Sigmoid colon (tissue), 7 donors: ENCODE measurements around the gene CYLC1. TPM values are rescaled to one million over a fixed set of nuclear protein-coding genes. Genes with fewer than 3 reads are reported as not detected.

Experiments used
- DNase-seq: peaks from one replicate; pipeline ENCODE4 v3.0.0-alpha.2; 2019
- H3K27ac ChIP-seq, 4 donors: fragments of 200-600 bp; sonication (generic); one replicate each; pipeline ENCODE4 v1.5.1; 2016 to 2019; ENCODE audit warnings: mild to moderate bottlenecking in 1 of 4
- H3K27me3 ChIP-seq, 3 donors: fragments of 200-600 bp; sonication (generic); one replicate each; pipeline ENCODE4 v1.5.1; 2019; ENCODE audit warnings: mild to moderate bottlenecking in 1 of 3
- H3K36me3 ChIP-seq, 4 donors: fragments of 200-600 bp; sonication (generic); one replicate each; pipeline ENCODE4 v1.5.1; 2016 to 2019
- H3K4me1 ChIP-seq, 4 donors: fragments of 200-600 bp; sonication (generic); one replicate each; pipeline ENCODE4 v1.5.1; 2017 to 2019
- H3K4me3 ChIP-seq, 4 donors: fragments of 200-600 bp; sonication (generic); one replicate each; pipeline ENCODE4 v1.5.1; 2017 to 2019; ENCODE audit warnings: mild to moderate bottlenecking in 2 of 4, moderate library complexity in 1 of 4
- H3K9me3 ChIP-seq, 4 donors: fragments of 200-600 bp in 3 of 4; sonication (generic) in 3 of 4; one replicate each; pipeline versions ENCODE4 v1.5.1 to v1.6.1; 2013 to 2019
- EP300 ChIP-seq, 4 donors: sonication (generic); formaldehyde crosslinking; IDR thresholded peaks; one replicate each; pipeline ENCODE4 v1.6.1; 2017; ENCODE audit warnings: antibody characterized with exemption in 4 of 4
- POLR2A ChIP-seq, 2 donors: fragments of 450-650 bp; IDR thresholded peaks; one replicate each; pipeline ENCODE4 v1.6.1; 2016; ENCODE audit warnings: antibody characterized with exemption in 2 of 2, mild to moderate bottlenecking in 2 of 2, moderate library complexity in 2 of 2
- POLR2AphosphoS5 ChIP-seq, 4 donors: sonication (generic); formaldehyde crosslinking; IDR thresholded peaks; one replicate each; pipeline ENCODE4 v1.6.1; 2017; ENCODE audit warnings: antibody characterized with exemption in 4 of 4
- WGBS, 2 donors: extraction: QIAGEN DNeasy Blood & Tissue Kit; methylation state at CpG; one replicate each; pipeline ENCODE4 v1.1.7; 2013; 5-methylcytosine and 5-hydroxymethylcytosine counted together
- intact Hi-C: fragments of 100-400 bp; cut with DNase I; formaldehyde crosslinking; loops from one replicate; pipeline ENCODE4 v1.15.1; 2023
- polyA plus RNA-seq, 3 donors: library from polyadenylated mRNA; stranded (reverse); fragments of 200-250 nt; gene quantifications; one replicate each; pipeline ENCODE4 v1.2.3, GENCODE V29; 2013
- total RNA-seq, 4 donors: library from RNA; depleted of rRNA; stranded (reverse); fragments of >200 nt; gene quantifications; one replicate each; pipeline ENCODE4 v1.1.0, GENCODE V29; 2016
- TF ChIP-seq, protein P1 (sequence below), 4 experiments: fragments of 450-650 bp in 3 of 4; fragments of 200-600 bp in 1 of 4; IDR thresholded peaks; one replicate each; pipeline ENCODE4 v1.5.1; 2016 to 2019; ENCODE audit warnings: antibody characterized with exemption in 4 of 4, mild to moderate bottlenecking in 3 of 4, moderate library complexity in 2 of 4
- donor health status: healthy with polysubstance abuse.
- donor health status: Bipolar disorder and iron deficiency.
- donor health status: healthy.

CYLC1 gene
- total and polyA plus RNA-seq, 7 donors = not detected

DNA sequence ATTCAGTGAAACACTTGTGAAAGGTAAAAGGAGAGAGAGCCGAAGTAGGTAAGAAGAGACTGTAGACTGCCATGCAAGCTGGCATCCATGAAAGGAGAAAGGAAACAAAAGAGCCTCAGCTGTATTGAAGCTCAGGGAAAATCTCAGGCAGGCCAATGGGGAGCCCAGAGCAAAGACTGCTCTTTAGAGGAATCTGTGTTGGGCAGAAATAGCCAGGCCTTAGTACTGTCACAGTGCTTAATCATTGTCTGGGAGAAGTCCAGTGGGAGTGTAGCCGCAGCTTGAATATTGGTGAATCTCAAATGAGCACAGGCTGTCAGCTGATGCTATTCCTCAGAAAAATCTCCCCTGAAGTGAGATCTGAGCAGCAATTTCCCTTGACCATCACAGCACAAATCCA is 27.6 kb downstream of the CYLC1 start:
- Histone ChIP-seq H3K27ac (no peak overlapping the region), H3K4me3 (no peak overlapping the region), H3K27me3 (no peaks in the 10 kb centered on the region), H3K36me3 (no peaks in the 10 kb centered on the region), H3K4me1 (no peaks in the 10 kb centered on the region), H3K9me3 (no peaks in the 10 kb centered on the region)
- intact Hi-C loops = no loop called here
- no peak for DNase-seq
- TF ChIP-seq, protein P1, sequence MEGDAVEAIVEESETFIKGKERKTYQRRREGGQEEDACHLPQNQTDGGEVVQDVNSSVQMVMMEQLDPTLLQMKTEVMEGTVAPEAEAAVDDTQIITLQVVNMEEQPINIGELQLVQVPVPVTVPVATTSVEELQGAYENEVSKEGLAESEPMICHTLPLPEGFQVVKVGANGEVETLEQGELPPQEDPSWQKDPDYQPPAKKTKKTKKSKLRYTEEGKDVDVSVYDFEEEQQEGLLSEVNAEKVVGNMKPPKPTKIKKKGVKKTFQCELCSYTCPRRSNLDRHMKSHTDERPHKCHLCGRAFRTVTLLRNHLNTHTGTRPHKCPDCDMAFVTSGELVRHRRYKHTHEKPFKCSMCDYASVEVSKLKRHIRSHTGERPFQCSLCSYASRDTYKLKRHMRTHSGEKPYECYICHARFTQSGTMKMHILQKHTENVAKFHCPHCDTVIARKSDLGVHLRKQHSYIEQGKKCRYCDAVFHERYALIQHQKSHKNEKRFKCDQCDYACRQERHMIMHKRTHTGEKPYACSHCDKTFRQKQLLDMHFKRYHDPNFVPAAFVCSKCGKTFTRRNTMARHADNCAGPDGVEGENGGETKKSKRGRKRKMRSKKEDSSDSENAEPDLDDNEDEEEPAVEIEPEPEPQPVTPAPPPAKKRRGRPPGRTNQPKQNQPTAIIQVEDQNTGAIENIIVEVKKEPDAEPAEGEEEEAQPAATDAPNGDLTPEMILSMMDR (IDR thresholded peaks at IDR 0.05) = no peak
- TF ChIP-seq EP300 (IDR thresholded peaks at IDR 0.05) (no peak), POLR2A (IDR thresholded peaks at IDR 0.05) (no peak), POLR2AphosphoS5 (IDR thresholded peaks at IDR 0.05) (no peak)
- WGBS, 2 donors = 88 to 92% methylated on average over 2 of the region's 2 CpGs

DNA sequence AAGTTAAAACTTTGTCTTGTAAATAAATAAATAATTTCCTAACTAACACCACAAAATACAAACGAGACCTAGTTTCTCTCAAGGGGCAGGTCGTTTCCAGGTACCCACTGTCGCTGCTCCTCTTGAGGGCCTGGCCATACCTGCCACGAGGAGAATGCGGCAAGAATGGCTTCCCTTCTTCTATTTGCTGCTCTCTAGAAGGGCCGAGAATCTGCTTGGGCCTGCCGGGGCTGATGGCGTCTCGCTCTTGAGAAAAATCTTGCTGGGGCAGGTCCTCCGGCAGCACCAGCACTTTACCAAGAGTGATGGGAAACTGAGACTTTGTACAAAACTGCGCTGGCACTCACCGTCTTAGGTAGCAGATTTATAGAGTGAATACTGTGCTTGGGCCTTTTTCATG is 31.5 kb downstream of the CYLC1 start:
- Histone ChIP-seq H3K4me3 (no peak overlapping the region), H3K36me3 (no peaks in the 10 kb centered on the region), H3K4me1 (no peaks in the 10 kb centered on the region), H3K9me3 (no peaks in the 10 kb centered on the region), H3K27me3 (no peaks in the 10 kb centered on the region), H3K27ac (no peak overlapping the region)
- DNase-seq = no peak
- 85 to 86% methylated on average over 12 of the region's 12 CpGs for WGBS, 2 donors
- TF ChIP-seq, protein P1 (IDR thresholded peaks at IDR 0.05) = no peak
- TF ChIP-seq EP300 (IDR thresholded peaks at IDR 0.05) = no peak
- no peak for TF ChIP-seq POLR2A (IDR thresholded peaks at IDR 0.05)
- no peak for TF ChIP-seq POLR2AphosphoS5 (IDR thresholded peaks at IDR 0.05)
- intact Hi-C loops = no loop called here

DNA sequence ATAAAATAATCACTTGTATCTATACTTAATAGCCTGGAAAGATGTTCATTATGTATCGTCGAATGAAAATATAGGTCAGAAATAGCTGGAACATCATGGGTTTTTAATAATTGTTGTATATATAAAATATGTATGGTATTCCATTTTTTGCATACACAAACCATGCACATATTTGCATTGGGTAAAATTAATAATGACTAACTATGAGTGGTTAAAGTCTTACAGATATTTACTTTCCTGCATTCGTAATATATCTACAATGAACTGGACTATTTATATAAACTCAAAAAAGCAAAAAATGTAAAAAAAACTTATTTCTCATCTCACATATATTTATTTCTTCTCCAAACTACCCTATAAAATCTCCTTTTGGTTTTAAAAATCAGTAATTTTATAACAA is 46.0 kb downstream of the CYLC1 start:
- intact Hi-C loops = no loop called here
- no peak overlapping the region for H3K27ac ChIP-seq
- TF ChIP-seq, protein P1 (IDR thresholded peaks at IDR 0.05) = no peak
- no peak for TF ChIP-seq POLR2A (IDR thresholded peaks at IDR 0.05)
- TF ChIP-seq POLR2AphosphoS5 (IDR thresholded peaks at IDR 0.05) = no peak
- no peak for TF ChIP-seq EP300 (IDR thresholded peaks at IDR 0.05)
- H3K4me1 ChIP-seq = no peaks in the 10 kb centered on the region
- no peak overlapping the region for H3K4me3 ChIP-seq
- no peaks in the 10 kb centered on the region for H3K27me3 ChIP-seq
- no peak for DNase-seq
- 91 to 98% methylated on average over 3 of the region's 3 CpGs for WGBS, 2 donors
- H3K36me3 ChIP-seq = no peaks in the 10 kb centered on the region
- H3K9me3 ChIP-seq = no peaks in the 10 kb centered on the region

DNA sequence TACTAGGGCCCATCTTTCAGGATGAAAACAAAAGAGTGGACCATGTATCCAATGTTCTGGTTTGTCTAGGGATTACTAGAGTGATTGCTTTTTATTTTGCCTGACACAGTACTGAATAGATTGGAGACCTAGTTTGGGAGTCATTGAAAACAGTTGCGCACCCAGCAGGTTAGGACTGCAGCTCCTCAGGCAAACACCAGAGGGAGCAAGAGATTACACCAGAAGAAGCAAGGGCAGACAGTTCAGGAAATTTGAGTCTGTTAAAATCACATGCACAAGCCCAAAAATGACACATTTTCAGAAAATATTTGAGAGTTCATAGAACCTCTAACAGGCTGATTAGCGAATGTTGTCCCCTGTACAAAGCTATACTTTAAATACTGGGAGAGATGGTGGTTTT is 55.6 kb downstream of the CYLC1 start:
- no peaks in the 10 kb centered on the region for H3K27me3 ChIP-seq
- no peak overlapping the region for H3K4me3 ChIP-seq
- DNase-seq = no peak
- WGBS, 2 donors = 34 to 36% methylated on average over 2 of the region's 2 CpGs
- H3K4me1 ChIP-seq = no peaks in the 10 kb centered on the region
- no peak overlapping the region for H3K27ac ChIP-seq
- no peaks in the 10 kb centered on the region for H3K36me3 ChIP-seq
- intact Hi-C loops = no loop called here
- no peaks in the 10 kb centered on the region for H3K9me3 ChIP-seq
- TF ChIP-seq EP300 (IDR thresholded peaks at IDR 0.05) (no peak), POLR2AphosphoS5 (IDR thresholded peaks at IDR 0.05) (no peak), POLR2A (IDR thresholded peaks at IDR 0.05) (no peak)
- TF ChIP-seq, protein P1 (IDR thresholded peaks at IDR 0.05) = no peak

DNA sequence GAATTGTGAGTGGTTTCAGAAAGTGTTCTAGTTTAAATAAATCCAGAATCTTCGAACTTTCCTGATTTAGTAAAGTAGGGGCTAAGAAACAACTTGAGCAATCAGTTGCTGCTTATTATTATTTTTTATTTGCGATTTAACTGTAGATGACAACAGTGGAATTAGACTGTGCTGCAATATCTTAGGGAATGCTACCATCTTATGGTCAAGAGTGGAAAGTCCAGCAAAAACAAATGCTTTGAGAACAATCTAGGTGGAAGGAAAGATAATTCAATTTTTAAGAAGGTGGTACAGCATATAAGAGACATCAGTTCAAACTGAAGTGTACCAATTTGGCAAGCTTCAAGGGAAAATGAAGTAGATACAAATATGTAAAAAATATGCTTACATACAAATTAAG is 73.3 kb downstream of the CYLC1 start:
- Histone ChIP-seq H3K4me1 (no peaks in the 10 kb centered on the region), H3K4me3 (no peak overlapping the region), H3K9me3 (no peaks in the 10 kb centered on the region), H3K27ac (no peak overlapping the region), H3K36me3 (no peaks in the 10 kb centered on the region), H3K27me3 (no peaks in the 10 kb centered on the region)
- WGBS, 2 donors = 76 to 83% methylated on average over 2 of the region's 2 CpGs
- intact Hi-C loops = no loop called here
- TF ChIP-seq, protein P1 (IDR thresholded peaks at IDR 0.05) = no peak
- TF ChIP-seq EP300 (IDR thresholded peaks at IDR 0.05) (no peak), POLR2AphosphoS5 (IDR thresholded peaks at IDR 0.05) (no peak), POLR2A (IDR thresholded peaks at IDR 0.05) (no peak)
- no peak for DNase-seq
